NCI-H774 (cell line): Measurements from ENCODE around the gene TMPRSS9.
"Not testable (repeated sequence)": the region's sequence is repeated elsewhere in the genome, so short reads cannot be mapped to it uniquely, and the experiment has no call there.

Experiments
- DNase-seq: peaks from one replicate; lab custom pipeline; 2025; lab: John Stamatoyannopoulos, UW

The TMPRSS9 gene

DNA sequence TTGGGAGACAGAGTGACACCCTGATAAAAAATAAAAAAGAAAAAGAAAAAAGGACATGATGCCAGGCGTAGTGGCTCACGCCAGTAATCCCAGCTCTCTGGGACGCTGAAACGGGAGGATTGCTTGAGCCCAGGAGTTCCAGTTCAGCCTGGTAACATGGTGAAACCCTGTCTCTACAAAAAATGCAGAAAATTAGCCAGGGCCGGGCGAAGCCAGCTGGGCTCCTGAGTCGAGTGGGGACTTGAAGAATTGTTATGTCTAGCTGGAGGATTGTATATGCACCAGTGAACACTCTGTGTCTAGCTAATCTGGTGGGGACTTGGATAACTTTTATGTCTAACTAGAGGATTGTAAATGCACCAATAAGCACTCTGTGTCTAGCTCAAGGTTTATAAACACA is 32.3 kb downstream of the TMPRSS9 start:
- DNase-seq = no peak

DNA sequence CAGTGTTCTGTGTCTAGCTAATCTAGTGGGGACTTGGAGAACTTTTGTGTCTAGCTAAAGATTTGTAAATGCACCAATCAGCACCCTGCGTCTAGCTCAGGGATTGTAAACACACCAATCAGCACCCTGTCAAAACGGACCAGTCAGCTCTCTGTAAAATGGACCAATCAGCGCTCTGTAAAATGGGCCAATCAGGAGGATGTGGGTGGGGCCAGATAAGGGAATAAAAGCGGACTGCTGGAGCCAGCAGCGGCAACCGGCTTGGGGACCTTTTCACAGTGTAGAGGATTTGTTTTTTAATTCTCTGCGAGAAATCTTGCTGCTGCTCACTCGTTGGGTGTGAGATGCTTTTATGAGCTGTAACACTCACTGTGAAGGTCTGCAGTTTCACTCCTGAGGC is 32.8 kb downstream of the TMPRSS9 start:
- DNase-seq = not testable (repeated sequence)

DNA sequence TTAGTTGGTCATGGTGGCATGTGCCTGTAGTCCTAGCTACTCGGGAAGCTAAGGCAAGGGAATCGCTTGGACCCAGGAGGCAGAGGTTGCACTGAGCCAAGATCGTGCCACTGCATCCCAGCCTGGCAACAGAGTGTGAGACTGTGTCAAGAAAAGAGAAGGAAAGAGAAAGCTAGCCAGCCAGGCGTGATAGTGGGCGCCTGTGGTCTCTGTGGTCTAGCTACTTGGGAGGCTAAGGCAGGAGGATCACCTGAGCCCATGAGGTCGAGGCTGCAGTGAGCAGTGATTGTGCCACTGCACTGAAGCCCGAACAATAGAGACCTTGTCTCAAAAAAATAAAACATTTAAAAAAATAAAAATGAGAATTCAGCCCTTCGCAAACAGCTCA is 34.0 kb downstream of the TMPRSS9 start:
- DNase-seq = no peak

DNA sequence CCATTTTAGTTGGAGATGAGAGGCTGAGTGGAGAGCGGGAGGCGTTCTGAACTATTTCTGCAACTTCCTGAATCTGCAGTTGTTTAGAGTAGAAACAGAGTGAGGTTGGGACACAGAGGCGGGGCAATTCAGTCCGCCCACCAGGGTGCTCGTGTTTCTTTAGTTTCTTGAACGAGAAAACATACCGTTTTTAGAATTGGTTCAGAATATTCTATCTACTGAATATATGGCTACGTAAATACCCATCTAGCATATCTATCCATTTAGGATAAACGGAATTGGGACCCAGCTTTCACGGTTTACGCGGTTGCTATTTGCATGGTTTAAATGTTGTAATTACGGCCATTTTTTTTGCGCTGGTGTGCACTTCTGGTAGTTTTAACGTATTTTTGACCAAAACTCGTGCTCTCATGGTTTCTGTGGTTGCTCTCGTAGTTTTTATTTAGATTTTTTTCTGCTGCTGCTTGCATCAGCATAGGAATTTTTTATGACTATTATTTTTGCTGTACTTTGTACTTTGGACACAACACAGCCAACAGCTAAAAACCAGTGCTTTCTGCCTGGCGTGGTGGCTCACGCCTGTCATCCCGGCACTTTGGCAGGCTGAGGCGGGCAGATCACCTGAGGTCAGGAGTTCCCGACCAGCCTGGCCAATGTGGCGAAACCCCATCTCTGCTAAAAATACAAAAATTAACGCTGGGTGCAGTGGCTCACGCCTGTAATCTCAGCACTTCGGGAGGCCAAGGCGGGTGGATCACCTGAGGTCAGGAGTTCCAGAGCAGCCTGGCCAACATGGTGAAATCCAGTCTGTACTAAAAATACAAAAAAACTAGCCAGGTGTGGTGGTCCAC is 34.6 kb downstream of the TMPRSS9 start:
- no peak for DNase-seq

DNA sequence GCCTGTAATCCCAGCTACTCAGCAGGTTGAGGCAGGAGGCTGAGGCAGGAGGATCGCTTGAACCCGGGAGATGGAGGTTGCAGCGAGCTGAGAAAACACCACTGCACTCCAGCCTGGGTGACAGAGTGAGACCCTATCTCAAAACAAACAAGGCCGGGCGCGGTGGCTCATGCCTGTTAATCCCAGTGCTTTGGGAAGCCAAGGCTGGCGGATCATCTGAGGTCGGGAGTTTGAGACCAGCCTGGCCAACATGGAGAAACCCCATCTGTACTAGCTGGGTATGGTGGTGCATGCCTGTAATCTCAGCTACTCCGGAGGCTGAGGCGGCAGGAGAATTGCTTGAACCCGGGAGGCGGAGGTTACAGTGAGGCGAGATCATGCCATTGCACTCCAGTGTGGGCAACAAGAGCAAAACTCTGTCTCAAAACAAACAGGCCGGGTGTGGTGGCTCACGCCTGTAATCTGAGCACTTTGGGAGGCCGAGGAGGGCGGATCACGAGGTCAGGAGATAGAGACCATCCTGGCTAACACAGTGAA is 35.3 kb downstream of the TMPRSS9 start:
- DNase-seq = not testable (repeated sequence)

DNA sequence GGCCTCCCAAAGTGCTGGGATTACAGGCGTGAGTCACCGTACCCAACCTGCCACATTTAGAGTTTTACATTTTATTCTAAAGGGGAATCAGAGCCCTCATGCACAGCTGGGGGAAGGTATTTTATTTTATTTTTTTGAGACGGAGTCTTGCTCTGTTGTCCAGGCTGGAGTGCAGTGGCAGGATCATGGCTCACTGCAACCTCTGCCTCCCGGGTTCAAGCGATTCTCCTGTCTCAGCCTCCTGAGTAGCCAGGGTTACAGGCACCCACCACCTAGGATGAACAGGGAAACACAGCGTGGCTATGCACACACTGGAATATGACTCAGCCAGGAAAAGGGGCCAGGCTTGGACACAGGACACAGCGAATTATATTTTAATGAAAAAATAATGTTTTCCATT is 37.1 kb downstream of the TMPRSS9 start:
- DNase-seq = not testable (repeated sequence)

DNA sequence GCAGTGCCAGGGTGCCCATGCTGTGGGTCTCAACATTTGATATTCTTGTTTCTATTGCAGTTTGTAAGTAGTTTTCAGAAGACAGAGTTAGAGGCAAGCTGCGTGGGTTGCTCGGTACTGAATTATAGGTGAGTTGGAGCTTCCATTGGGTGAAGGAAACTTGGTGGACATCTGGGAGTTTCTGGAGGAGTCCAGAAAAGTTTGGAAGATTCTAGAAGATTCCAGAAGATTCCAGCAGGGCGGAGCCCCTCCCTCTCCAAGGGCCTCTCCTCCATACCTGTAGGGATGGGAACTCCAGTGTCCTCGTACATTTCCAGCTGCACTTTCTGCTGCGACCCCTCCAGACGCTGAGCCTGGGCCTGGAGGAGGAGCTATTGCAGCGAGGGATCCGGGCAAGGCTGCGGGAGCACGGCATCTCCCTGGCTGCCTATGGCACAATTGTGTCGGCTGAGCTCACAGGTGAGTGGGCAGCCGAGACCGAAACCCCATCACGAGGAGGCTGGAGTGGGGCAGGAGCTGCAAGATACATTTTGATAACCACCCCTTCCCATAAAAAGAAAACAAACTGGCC is 38.8 kb downstream of the TMPRSS9 start:
- DNase-seq = no peak

DNA sequence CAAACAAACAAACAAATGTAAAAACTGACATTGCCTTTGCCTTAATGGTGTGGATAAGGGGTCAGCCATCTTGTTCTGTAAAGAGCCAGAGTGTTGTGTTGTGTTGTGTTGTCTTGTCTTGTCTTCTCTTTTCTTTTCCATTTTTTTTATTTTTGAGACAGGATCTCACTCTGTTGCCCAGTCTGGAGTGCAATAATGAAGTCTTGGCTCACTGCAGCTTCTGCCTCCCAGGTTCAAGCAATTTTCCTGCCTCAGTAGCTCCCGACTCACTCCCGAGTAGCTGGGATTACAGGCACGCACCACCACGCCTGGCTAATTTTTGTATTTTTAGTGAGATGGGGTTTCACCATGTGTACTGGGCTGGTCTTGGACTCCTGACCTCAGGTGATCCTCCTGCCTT is 39.5 kb downstream of the TMPRSS9 start:
- DNase-seq = no peak

DNA sequence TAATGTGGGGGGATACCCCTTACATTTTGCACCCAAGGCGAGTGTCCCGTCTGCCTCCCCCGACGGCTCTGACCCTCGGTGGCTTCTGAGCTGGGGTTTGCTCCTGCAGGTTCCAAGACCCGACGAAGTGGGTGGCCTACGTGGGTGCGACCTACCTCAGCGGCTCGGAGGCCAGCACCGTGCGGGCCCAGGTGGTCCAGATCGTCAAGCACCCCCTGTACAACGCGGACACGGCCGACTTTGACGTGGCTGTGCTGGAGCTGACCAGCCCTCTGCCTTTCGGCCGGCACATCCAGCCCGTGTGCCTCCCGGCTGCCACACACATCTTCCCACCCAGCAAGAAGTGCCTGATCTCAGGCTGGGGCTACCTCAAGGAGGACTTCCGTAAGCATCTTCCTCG is 48.2 kb downstream of the TMPRSS9 start:
- no peak for DNase-seq

DNA sequence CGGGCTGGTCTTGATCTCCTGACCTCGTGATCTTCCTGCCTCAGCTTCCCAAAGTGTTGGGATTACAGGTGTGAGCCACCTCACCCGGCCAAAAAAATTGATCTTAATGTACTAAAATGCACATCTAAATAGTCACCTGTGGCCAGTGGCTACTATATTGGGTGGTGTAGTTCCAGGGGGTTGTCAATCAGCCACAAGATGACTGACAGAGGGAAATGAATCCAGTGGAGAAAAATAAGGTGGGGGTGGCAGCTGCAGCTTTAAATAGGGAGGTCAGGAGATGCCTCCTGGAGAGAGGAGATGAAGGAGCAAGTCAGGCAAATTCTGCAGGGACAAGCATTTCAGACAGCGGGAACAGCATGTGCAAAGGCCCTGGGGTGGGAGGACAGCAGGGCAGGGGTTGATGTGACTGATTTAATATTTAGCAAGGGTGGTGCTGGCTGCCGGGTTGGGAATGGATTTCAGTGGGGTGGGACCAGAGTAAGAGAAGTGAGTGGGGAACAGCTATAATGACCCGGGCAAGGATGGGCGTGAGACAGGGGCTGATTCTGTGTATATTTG is 49.4 kb downstream of the TMPRSS9 start:
- no peak for DNase-seq

DNA sequence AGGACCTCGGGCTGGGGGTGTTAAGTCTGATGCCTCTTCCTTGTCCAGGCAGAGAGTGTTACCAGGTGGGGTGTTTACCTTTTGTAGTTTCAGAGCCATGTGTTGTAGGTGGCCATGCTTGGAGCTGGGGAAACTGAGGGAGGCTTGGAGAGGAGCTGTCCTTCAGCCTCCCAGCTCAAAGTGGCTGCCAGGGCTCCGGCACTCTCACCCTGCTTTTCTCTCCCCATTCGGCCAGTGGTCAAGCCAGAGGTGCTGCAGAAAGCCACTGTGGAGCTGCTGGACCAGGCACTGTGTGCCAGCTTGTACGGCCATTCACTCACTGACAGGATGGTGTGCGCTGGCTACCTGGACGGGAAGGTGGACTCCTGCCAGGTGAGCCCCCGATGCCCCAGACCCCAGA is 50.0 kb downstream of the TMPRSS9 start:
- DNase-seq = no peak

DNA sequence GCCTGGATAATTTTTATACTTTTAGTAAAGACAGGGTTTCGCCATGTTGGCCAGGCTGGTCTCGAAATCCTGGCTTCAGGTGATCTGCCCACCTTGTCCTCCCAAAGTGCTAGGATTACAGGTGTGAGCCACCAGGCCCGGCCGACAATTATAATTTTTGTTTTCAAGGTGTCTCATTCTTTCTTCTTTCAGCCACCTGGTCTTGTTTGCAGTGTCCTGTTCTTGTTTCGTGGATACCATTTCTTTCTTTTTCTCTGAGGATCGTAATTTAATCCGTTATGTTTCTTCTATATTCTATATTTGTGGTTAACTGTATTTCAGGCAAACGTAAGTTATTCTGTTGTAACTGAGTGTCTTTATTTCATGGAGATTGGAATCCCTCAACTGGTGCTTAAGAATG is 51.6 kb downstream of the TMPRSS9 start:
- no peak for DNase-seq

DNA sequence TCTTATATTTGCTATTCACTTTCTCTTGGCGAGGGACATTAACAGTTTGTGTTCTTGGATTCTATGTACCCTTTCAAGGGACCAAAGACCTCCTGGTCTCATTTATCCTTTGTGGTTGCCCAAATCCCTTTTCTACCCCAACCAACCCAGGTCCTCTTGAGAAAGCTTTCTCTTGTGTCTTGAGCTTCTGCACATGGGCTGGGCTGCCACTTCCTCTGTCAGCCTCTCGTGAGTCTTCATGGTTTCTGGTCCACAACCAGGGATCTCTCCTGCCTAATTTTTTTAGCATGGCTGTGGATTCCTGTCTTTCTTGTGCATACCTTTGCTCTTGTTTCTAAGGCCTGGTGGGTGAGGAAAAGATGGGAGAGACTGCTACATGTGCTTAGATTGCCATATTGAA is 52.4 kb downstream of the TMPRSS9 start:
- DNase-seq = no peak

DNA sequence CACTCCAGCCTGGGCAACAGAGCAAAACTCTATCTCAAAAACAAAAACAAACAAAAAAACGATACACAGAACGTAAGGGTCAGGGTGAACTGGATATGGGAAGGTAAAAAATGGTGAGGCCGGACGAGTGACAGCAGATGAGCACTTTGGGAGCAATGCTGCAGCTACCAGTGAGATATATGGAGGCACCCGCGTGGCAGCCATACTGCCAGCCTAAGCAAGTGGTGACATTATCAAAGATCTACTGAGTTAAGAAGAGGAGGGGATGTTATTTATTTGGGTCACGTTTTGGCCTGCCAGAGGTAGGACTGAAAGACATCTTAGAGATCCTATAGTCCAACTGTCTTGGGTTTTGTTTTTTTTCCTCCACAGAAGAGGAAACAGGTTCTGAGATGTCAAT is 53.1 kb downstream of the TMPRSS9 start:
- no peak for DNase-seq

DNA sequence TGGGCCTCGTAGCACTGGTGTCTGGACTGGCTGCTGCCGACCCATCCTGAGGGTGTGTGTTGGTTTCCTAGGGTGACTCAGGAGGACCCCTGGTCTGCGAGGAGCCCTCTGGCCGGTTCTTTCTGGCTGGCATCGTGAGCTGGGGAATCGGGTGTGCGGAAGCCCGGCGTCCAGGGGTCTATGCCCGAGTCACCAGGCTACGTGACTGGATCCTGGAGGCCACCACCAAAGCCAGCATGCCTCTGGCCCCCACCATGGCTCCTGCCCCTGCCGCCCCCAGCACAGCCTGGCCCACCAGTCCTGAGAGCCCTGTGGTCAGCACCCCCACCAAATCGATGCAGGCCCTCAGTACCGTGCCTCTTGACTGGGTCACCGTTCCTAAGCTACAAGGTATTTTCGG is 53.6 kb downstream of the TMPRSS9 start:
- DNase-seq = no peak

DNA sequence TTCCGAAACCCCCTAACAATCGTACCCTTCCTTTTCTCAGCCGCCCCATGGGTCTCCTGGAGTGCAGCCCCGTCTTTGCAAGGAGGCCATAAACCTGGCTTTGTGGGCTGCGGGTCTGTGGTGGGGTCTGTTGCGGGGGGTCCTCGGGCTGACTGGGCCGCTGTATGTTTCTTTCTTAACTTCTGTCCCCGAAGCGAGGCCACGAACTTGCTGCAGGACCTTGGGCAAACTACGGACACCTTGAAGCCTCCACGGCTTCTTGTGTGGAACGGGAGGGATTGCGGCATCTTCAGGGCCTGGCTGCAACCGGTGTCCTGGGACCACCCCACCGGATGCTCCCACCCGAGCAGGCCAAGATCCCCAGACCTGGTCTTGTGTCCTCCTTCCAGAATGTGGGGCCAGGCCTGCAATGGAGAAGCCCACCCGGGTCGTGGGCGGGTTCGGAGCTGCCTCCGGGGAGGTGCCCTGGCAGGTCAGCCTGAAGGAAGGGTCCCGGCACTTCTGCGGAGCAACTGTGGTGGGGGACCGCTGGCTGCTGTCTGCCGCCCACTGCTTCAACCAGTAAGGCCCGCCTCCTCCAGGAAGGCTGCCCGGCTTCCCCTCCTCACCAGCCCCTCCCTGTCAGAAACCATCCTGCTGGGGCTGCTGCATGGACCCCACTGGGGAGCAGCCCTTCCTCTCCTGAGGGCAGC is 55.4 kb downstream of the TMPRSS9 start:
- no peak for DNase-seq

DNA sequence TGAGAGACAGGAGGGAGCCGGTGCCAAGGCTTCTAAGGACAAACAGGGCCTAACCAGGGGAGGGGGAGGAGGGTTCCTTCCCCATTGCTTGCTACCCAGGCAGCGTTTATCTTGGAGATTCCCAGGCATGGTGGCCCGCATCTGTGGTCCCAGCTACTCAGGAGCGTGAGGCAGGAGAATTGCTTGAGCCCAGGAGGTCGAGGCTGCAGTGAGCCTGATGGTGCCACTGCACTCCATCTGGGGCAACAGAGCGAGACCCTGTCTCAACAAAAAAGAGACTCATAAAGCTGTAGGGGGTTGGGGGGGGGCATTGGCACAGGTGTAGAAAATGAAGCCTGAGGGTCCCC is 55.9 kb downstream of the TMPRSS9 start:
- DNase-seq = no peak

DNA sequence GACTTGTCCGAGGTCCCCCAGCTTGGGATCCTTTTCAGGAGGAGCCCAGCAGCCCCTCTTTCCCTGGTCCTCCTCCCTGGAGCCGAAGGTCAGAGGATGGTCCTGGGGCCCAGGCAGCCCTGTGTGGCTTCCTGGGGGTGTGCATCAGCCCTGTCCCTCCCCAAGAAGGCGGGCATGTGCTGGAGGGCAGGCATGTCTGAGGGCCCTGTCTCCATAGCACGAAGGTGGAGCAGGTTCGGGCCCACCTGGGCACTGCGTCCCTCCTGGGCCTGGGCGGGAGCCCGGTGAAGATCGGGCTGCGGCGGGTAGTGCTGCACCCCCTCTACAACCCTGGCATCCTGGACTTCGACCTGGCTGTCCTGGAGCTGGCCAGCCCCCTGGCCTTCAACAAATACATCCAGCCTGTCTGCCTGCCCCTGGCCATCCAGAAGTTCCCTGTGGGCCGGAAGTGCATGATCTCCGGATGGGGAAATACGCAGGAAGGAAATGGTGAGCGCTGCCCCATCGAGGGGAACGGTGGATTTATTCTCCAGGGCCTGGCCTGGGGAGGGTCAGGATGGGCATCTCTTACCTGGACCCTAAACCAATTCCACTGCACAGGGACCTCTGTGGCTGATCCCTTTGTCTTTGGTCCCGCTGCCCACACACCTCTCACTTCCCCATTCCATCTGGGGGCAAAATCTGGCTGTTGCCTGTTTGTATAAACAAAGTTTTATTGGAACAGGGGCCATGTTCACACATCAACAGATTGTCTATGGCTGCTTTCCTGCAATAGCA is 56.4 kb downstream of the TMPRSS9 start:
- DNase-seq = no peak

DNA sequence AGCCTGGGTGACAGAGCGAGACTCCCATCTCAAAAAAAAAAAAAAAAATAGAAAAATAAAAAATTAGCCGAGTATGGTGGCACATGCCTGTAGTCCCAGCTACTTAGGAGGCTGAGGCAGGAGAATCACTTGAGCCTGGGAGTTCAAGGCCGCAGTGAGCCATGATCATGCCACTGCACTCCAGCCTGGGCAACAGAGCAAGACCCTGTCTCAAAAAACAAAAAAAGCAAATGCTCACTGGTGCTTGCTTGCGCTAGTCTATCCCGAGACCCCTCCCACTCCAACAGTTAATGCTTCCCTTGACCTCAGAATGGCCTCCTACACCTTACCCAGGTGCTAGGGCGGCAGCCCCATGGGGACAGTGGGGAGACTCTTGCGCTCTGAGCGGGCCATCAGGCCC is 57.4 kb downstream of the TMPRSS9 start:
- DNase-seq = not testable (repeated sequence)

DNA sequence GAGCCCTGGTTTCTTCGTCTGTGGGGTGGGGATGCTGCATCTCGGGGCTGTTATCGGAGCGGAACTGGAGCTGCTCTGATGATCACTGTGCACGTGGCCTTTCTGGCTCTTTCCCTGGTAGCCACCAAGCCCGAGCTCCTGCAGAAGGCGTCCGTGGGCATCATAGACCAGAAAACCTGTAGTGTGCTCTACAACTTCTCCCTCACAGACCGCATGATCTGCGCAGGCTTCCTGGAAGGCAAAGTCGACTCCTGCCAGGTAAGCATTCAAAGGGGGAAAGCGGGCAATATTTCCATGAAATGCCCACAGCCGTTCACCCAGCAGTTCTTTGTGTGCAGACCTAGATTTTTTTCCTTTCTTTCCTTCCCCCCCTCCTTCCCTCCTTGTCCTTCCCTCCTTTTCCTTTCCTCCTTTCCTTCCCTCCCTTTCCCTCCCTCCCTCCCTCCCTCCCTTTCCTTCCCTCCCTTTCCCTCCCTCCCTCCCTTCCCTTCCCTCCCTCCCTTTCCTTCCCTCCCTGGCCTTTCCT is 57.9 kb downstream of the TMPRSS9 start:
- DNase-seq = no peak

DNA sequence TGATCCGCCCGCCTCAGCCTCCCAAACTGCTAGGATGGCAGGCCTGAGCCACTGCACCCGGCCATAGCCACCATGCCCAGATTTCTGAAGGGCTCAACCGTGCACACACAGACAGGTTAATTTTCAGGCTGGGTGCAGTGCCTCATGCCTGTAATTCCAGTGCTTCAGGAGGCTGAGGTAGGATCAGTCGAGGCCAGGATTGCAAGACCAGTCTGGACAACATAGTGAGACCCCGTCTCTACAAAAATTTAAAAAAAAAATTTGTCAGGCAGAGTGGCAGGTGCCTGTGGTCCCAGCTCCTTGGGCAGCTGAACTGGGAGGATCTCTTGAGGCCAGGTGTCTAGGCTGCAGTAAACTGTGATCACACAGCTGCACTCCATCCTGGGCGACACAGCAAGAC is 59.7 kb downstream of the TMPRSS9 start:
- no peak for DNase-seq

DNA sequence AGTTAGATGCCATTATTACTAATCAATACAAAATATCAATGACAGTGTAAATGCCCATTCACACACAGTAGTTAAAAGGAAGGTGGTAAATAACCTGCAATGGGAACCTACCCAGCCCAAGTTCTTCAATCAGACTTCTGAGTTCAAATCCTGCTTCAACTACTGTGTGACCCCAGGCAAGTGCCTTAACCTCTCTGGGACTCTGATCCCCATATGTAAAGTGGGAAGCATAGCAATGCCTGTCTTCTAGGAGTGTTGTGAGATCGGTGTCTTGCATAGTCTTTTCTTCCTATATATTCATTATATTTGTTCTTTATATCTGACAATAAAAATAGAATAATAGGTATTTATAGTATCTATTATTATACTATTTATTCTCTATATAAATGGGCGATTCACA is 60.4 kb downstream of the TMPRSS9 start:
- no peak for DNase-seq
